Measurements from ENCODE around the gene ITPR2.
"Not testable (repeated sequence)": the region's sequence is repeated elsewhere in the genome, so short reads cannot be mapped to it uniquely, and the experiment has no call there.

The ITPR2 gene

DNA sequence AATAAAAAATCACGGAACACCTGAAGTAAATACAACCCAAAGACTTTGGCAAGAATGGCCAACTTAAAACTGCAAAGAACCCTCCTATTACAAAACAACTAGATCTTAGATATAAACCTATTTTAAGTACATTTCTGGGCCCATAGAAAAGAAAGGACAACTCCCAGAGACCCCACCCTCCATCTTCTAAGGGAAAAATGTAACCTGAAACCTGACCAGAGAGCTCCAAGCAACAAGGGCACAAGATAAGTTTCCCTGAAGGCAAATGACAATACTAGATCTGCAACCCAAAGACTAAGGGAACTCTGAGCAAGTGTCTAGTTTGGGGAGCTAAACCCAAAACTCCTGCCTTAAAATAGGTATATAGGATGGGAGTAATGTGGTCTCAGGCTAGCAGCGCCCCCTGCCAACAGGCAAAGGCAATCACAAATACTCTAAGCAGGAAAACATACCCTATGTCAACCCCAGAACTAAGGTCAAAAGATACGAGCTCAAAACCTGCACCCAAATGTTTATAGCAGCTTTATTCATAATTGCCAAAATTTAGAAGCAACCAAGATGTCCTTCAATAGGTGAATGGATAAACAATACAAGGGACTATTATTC lies 218.9 kb downstream of the ITPR2 start:
- DNase-seq = no peak

DNA sequence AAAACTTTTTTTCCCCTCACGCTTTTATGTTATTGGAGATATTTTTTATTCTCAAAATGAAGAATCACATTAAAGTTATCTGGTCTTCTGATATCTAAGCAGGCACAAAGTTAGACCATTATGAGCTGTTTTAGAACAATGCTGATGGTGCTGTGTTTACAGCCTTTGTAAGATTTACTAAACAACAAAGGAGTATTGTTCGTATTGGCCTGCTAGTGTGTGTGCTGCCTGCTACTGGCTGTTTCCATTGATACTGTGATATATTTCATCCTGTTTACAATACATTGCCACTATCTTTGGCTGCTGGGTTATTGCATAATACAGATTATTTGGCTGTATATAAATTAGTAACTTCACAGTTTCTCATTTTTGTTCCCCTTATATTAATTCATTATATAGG lies 220.8 kb downstream of the ITPR2 start:
- DNase-seq = no peak

DNA sequence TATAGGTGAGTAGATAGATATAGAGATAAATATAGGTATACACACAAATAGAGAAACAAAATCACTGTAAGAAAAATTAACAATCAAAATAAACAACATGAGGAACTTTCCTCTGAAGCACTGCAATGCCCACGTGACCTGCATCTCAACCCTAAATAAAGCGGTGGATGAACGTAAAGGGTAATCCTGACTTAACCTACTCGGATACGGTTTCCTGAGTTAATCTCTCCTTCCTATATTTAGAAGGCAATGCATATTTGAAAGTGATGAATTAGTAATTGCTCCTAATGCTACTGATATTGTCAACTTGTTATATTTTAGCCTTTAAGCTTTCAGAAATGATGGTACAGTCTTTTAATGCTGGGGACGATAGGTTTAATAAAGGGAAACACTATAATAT lies 221.4 kb downstream of the ITPR2 start:
- DNase-seq = no peak

DNA sequence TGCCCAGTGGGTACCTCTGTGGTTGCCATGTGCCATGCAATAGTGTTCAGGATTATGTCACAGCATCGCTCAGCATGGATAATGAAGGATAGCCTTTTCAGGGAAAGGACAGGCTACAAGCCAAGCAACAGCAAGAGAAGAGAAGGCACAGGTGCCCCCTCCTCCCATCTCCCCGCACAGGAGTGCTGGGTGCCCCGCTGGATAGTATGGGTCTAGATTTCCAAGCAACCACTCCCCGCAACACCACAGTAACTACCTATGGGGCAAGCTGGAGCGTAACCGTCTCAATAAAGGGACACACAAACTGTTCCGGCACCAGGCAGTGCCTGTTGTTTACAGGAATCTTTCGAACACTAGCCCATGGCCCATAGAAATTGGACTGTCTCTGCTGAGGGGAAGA lies 222.2 kb downstream of the ITPR2 start:
- DNase-seq = no peak

DNA sequence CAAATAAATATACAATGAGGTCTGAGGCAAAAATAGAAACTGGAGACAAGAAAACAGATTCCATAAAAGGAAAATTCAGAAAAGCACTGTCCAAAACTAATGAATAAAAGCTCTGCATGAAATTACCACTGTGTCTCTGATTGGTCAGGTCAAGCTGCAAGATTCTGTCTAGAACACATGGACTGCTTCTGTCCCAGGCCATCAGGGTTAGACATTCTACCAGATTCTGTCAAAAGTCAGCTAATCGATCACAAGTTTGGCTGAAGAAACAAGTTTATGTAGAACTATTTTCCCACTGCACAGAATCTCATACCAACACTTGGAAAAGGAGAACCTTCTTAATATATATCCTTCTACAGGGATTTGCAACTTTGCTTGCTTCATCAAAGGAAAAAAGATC lies 223.0 kb downstream of the ITPR2 start:
- DNase-seq = no peak

DNA sequence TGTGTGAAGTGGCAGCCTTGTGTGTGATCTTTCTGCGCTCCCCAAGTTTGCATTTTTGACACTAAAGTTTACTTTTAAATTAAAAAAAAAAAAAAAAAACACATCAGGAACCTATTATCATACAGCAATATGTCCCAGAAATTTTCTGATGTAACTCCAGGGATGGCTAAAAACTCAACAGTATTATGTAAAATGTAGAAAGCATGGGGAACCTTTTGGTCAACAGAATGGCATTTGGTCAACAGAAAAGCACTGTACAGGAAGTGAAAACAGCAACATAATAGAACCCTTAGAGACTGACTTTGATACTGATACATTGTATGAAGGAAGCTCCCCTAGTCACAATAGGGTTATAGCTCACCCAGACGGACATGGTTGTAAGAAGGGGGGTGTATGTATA lies 224.3 kb downstream of the ITPR2 start:
- DNase-seq = no peak

DNA sequence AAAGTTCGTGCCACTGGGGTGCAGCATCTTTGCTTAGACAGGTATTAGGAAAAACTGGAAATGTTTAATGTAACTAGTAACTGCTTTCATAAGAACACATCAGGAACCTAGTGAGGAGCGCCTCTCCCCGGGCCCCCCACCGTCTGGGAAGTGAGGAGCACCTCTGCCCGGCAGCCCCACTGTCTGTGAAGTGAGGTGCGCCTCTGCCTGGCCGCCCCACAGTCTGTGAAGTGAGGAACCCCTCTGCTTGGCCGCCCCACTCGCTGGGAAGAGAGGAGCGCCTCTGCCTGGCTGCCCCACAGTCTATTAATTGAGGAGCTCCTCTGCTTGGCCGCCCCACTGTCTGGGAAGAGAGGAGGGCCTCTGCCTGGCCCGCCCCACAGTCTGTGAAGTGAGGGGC lies 224.7 kb downstream of the ITPR2 start:
- no peak for DNase-seq

DNA sequence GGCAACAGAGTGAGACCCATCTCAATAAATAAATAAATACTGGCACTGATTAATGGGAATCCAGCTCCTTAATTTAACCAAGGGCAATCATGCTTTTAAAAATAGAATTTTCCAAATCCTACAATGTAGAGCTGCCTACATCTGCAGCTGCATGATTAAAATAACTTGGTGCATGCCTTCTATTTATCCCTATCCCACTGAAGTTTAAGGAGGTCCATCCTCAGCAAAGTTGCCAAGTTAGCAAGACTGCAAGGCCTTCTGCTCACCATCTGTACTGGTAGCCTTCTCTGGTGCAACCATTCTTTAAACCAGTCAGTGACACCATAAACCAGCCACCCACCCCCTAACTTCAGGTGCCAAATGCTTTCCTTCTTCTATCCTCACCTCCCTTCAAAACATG lies 226.1 kb downstream of the ITPR2 start:
- no peak for DNase-seq

DNA sequence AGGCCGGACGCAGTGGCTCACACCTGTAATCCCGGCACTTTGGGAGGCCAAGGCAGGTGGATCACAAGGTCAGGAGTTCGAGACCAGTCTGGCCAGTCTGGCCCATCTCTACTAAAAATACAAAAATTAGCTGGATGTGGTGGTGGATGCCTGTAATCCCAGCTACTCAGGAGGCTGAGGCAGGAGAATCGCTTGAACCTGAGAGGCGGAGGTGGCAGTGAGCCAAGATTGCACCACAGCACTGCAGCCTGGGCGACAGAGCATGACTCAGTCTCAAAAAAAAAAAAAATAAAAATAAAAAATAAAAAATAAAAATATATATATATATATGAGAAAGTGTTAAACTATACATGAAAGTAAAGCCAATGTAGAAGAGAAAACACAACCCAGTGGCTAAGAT lies 228.2 kb downstream of the ITPR2 start:
- not testable (repeated sequence) for DNase-seq

DNA sequence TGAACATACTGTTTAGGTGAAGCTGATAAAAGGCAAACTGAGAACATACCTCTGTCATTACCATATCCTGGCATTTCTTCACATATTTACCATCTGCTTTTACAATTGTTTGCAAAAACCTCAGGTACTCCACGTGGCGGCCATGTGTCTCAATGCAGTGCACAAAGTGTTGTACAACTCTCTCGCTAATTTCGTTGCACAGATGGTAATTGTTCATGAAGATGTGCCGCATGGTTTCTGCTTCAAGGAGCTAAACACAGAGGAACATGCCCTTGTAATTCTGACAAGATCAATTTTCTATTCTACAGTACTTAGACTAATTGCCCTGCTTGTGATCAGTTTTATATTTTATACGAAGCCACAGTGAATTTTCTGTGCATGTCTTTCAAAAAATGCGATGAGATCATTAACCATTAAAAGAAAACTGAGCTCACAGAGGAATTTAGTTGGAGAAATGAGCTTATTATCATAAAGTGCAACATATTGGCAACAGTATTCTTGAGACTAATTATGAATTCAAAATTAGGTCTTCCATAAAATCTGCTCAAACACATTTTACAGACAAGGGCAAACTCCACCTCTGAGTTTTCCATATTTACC lies 233.8 kb downstream of the ITPR2 start:
- no peak for DNase-seq

DNA sequence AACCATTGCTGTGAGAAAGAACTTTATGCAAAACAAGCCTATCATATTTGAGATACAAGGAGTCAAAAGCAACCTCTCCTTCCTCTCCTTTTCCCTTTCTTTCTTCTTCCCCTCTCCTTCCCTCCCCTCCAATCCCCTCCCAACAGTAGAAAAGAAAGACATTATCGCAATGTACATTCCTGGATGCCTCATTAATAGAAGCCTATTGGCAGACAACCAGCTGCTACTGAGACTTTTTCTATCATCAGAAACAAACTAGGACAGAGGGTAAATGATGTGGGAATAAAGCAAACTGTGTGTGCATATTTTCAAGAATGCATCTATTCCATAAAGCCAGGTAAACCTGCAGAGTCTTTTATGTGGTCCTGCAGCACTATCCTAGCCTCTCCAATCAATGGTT lies 237.2 kb downstream of the ITPR2 start:
- DNase-seq = no peak

DNA sequence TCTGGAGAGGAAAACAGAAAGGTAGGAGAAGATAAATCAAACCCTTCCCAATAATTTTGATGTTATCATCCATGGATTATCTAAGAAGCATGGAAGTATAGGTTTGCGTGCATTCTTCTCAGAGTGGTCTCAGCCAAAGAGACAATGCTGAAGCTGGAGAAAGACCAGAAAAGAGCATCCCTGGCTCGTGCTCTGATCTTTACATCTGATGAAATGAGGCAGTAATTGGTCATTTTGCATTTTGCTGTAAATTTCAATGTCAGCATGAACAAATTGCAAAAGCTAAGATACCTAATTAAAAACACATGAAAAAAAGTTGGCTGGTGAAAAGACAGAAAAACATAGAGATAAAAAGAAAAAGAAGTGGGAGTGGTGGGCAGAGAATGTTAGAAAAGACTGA lies 252.4 kb downstream of the ITPR2 start:
- DNase-seq = no peak

DNA sequence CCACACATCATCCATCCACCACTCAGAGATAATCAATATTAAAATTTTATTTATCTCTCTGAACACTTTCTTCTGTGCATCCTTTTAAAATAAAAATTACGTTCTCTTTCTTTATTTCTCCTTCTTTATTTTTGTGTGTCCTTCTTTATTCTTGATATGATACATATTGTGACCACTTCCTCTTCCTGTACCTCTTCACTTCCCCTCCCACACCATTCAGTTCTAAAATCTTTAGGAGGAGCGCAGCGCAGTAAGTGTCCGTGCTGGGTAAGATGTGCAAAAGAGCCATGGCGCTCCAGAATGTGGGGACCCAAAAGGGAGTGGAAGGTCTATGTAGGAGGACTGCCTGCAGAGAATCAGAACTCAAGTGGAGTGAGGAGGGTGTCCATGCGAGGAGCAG lies 256.7 kb downstream of the ITPR2 start:
- DNase-seq = no peak

DNA sequence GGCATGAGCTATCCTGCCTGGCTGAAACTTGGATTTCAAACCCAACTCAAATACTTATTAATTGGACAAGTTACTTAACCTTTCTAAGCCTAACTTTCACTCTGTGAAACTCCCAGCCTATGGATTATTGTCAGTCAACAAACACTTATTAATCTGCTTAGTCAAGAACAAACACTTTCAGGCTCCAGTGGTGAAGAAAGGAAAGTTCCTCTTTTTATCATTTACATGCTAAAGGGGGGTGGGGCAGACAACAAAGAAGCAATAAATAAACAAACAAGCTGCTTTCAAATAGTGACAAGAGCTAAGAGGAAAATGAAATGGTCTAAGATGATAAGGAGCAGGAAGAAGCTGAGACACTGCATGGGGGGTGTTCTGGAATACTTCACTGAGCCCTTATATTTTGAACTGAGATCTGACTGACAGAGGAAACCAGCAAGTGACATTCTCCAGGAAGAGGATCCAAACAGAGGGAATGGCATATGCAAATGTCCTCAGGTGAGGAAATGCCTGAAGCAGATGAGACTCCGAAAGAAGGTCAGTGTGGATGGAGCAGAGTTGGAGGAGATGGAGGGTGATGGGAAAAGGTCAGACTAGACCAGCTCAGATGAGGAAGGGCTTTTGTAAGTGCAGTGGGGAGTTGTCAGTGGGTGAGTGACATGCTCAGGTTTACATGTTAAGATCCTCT lies 259.6 kb downstream of the ITPR2 start:
- no peak for DNase-seq

DNA sequence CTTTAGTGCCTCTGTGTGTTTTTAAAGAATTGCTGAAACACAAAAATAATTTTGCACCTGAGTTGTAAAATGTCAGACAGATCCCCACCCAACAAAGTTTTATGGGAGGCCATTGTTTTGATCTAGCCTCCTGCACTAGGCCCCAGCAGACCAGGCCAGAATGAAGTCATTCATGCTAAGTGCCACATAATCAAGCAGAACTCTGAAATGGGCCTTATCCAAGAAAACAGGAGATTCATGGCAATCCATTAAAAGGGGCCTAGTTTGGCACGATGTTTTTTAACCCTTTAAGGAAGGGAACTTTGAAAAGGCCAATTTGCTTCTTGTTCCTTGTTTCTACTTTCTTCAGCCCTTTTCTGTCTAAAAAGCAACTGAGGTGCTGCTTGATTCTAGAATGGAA lies 260.9 kb downstream of the ITPR2 start:
- DNase-seq = no peak

DNA sequence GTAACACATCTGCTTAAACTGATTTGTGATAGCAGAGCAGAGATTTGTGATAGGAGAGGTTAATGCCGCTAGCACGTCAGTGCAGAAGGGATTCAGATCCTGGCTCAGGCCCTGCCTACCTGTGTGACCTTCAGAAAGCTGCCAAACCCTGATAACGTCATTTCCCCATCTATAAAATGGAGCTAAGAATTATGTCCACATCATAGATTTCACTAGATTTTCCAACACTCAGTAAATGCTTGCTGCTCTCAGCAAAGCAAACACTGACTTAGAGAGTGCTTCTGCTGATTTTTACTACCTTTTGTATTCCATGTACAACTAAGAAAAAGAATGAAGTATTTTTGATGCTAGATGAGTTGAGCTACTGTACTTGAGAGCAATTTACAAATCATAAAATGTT lies 261.4 kb downstream of the ITPR2 start:
- no peak for DNase-seq

DNA sequence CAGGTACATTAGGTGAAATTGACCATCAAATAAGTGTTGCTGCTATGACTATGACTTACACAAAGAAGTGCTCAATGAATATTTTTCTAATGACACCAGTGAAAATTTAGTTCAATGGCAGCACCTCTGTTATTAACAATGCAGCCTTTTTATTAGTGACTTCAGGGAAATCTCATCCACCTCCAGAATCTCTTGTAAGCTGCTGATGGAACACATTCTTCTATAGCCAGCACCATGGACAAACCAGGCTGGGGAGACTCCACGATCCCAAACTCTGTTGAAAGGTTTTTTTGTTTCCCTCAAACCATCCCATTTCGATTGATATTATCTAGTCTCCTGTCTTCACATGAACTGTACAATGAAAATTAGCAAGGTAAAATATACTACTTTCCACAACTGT lies 265.9 kb downstream of the ITPR2 start:
- DNase-seq = no peak

DNA sequence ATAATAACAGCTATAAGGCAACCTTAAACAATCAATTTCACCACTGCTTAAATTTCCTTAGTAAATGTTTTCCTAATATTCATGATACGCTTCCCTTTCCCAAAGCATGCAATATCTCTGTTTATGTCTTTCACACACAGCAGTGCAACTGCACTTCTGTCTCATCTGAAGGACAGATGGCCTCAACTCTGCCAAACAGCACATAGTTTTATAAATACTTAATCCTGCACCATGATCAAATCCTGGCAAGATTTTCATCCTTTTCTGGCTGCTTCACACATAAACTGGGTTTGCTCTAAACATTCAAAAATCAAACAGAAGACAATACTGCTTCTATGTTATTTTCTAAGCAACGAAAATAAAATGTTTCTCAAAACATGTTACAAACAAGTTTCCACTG lies 266.3 kb downstream of the ITPR2 start:
- no peak for DNase-seq

DNA sequence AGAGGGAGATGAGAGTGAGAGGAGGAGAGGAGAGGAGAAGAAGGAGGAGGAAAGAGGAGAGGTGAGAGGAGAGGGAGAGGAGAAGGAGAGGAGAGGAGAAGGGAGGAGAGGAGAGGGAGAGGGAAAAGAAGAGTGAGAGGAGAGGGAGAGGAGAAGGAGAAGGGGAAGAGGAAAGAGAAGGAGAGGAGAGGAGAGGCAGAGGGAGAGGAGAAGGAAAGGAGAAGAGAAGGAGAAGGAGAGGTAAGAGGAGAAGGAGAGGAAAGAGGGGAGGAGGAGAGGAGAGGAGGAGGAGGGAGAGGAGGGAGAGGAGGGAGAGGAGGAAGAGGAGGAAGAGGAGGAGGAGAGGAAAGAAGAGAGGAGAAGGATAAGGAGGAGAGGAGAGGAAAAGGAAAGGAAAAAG lies 266.8 kb downstream of the ITPR2 start:
- DNase-seq = no peak

DNA sequence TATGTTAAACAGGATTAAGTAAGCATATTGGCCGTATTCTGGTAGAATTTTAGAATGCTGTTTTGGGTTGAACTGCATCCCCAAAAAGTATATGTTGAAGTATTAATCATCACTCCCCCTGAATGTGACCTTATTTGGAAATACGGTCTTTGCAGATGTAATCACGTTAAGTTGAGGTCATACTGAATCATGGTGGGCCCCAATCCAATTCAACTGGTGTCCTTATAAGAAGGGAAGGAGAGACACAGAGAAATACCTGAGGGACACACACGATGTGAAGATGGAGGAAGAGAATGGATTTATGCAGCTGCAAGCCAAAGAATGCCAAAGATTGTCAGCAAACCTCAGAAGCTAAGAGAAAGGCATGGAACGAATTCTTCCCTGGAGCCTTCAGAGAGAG lies 268.6 kb downstream of the ITPR2 start:
- no peak for DNase-seq

DNA sequence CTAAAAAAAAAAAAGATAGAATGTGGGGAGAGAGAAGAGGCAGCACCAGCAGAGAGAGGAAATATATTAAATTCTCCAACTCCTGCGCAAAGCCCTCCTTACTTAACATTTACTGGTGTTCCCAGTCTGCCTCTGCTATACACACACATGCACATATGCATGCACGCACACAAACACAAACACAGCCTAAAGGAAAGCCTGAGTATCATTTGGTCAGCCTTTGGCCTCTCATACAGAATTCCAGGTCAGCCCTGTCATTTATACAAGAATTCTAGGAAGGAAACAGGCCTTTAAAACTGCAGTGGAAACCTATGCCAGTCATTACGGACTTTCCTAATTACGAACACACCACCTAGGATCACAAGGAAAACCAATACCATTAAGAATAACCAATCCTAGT lies 269.4 kb downstream of the ITPR2 start:
- DNase-seq = no peak

DNA sequence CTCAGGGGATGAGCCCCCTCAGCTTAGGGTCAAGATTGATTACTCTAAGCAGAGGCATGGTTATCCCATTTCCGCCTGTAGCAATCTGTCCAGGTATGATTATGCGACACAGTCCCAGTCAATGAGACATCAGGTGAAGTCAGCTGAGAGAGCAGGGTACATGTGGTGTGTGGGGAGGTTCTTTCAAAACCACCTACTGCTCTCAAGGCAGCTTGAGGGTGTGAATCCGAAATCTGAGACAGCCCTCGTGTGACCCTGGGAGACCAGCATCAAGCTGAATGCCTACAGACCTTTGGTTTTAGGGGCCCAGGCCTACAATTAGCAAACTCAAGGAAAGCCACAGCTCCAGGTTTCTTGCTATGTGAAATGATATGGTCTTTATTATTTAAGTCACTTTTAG lies 275.7 kb downstream of the ITPR2 start:
- no peak for DNase-seq

DNA sequence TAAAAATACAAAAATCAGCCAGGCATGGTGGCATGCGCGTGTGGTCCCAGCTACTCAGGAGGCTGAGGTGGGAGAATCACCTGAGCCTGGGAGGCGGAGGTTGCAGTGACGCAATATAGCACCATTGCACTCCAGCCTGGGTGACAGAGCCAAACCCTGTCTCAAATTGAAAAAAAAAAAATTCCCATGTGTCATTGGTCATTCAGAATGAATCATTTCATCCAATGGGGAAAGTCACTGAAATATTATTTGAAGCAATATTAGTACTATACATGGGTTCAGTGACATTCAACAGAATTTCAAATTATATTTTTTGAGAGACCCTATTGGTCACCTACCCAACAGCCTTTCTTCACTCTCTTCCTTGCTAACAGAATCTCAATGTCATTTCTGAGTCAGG lies 276.1 kb downstream of the ITPR2 start:
- DNase-seq = no peak

DNA sequence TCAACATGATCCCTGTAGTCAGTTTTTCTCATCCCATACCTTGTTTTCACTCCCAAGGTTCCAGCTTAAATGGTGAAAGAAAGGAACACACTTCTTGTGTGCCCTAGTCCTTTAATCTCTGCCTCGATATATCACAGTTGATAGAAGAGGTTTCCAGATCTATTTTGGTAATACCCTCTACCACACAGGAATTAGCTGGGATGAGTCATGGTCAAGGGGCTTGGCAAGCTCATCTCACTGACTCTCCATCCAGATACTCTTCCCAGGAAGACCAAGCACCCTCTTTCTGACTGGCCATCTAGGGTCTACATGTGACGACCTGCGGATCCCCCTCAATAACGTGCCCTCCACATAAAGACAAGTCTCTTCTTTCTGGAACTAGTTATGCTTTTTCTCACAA lies 277.9 kb downstream of the ITPR2 start:
- no peak for DNase-seq

DNA sequence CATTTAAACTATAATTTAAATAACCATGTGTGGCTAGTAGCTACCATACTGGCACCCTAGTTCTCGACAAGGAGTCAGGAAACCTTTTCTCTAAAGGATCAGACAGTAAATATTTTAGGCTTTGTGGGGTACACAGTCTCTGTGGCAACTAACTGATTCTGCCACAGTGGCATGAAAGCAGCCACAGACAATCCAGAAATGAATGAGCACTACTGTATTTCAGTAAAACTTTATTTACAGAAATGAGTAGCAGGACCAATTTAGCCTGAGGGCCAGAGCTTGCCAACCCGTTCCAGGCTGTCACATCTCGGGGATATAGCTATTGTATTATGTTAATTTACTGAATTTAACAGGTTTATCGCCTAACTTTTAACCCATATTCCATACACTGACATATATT lies 278.7 kb downstream of the ITPR2 start:
- DNase-seq = no peak

Measured in activated CD4-positive, alpha-beta T cell treated with anti-CD3 and anti-CD28 coated beads for 1 hour (primary cell).